H1 (cell line): ENCODE measurements around the gene FAN1. TPM values are rescaled to one million over a fixed set of nuclear protein-coding genes. Genes with fewer than 3 reads are reported as not detected.

Experiments
- CTCF ChIA-PET: fragments of 300-600 bp; sonication (Branson Sonifier 250); formaldehyde crosslinking; loops from one replicate; lab custom pipeline; 2021; ENCODE audit not compliant: partially characterized antibody; lab: Charles Lee
- POLR2A ChIA-PET: fragments of 300-600 bp; sonication (Branson Sonifier 250); formaldehyde crosslinking; loops from one replicate; lab custom pipeline; 2021; ENCODE audit warnings: inconsistent platforms; ENCODE audit not compliant: partially characterized antibody; lab: Charles Lee
- DNase-seq, 2 experiments: peaks; one replicate each; pipeline versions ENCODE4 v3.0.0 to v3.0.0-alpha.2; 2010 to 2022; ENCODE audit warnings: low spot score in 2 of 2, low read depth in 1 of 2, mixed read lengths in 1 of 2
- FAIRE-seq: peaks from 2 replicates; lab custom pipeline; 2011; peaks lifted over from hg19 to GRCh38; lab: Jason Lieb, UNC
- H2AFZ ChIP-seq: 2 replicates; pipeline ENCODE4 v1.8.1; 2012; ENCODE audit warnings: low read length, inconsistent platforms
- H2AK5ac ChIP-seq: 2 replicates; pipeline ENCODE4 v1.6.1; 2013; ENCODE audit warnings: low read depth, low read length
- H2BK120ac ChIP-seq: replicated peaks from 2 replicates; pipeline ENCODE3; 2013; ENCODE audit warnings: low read depth, low read length, inconsistent platforms
- H2BK12ac ChIP-seq: 2 replicates; pipeline ENCODE4 v1.6.1; 2013; ENCODE audit warnings: low read depth, low read length
- H2BK15ac ChIP-seq: 2 replicates; pipeline ENCODE4 v1.6.1; 2013; ENCODE audit warnings: low read length
- H2BK20ac ChIP-seq: 2 replicates; pipeline ENCODE4 v1.6.1; 2013; ENCODE audit warnings: low read length
- H2BK5ac ChIP-seq: 2 replicates; pipeline ENCODE4 v1.6.1; 2013; ENCODE audit warnings: low read depth, low read length
- H3K14ac ChIP-seq: 2 replicates; pipeline ENCODE4 v1.6.1; 2013; ENCODE audit warnings: inconsistent platforms; ENCODE audit not compliant: insufficient read length
- H3K18ac ChIP-seq: 2 replicates; pipeline ENCODE4 v1.6.1; 2013; ENCODE audit warnings: low read length; ENCODE audit errors: extremely low read depth
- H3K23ac ChIP-seq: 2 replicates; pipeline ENCODE4 v1.6.1; 2013; ENCODE audit warnings: inconsistent platforms; ENCODE audit not compliant: insufficient read length
- H3K23me2 ChIP-seq: 2 replicates; pipeline ENCODE4 v1.6.1; 2013; ENCODE audit warnings: low read depth, low read length
- H3K27ac ChIP-seq: 2 replicates; pipeline ENCODE4 v1.6.1; 2011; ENCODE audit warnings: low read depth, low read length, inconsistent platforms
- H3K27me3 ChIP-seq, 4 experiments: replicated peaks in 1 of 4; 1 replicate in 1 of 4; 2 replicates in 3 of 4; pipeline versions ENCODE4 v1.6.1 to v1.8.1; 2011 to 2013; ENCODE audit warnings: low read length in 3 of 4, mild to moderate bottlenecking in 3 of 4, inconsistent platforms in 2 of 4, mixed read lengths in 2 of 4, moderate library complexity in 1 of 4; ENCODE audit not compliant: control insufficient read depth in 3 of 4, insufficient read depth in 3 of 4; ENCODE audit errors: extremely low read depth in 1 of 4
- H3K36me3 ChIP-seq, 4 experiments: 2 replicates each; pipeline versions ENCODE4 v1.6.1 to v1.8.1; 2011 to 2013; ENCODE audit warnings: mild to moderate bottlenecking in 4 of 4, low read length in 3 of 4, moderate library complexity in 2 of 4, control low read depth in 1 of 4, inconsistent platforms in 1 of 4; ENCODE audit not compliant: insufficient read depth in 4 of 4, control insufficient read depth in 2 of 4
- H3K4ac ChIP-seq: replicated peaks from 2 replicates; pipeline ENCODE3; 2013; ENCODE audit warnings: low read length, low read depth, mixed read lengths, inconsistent platforms; ENCODE audit not compliant: insufficient read length
- H3K4me1 ChIP-seq, 4 experiments: replicated peaks in 1 of 4; 1 replicate in 1 of 4; 2 replicates in 3 of 4; pipeline versions ENCODE4 v1.6.1 to v1.8.1; 2011 to 2013; ENCODE audit warnings: low read length in 3 of 4, inconsistent platforms in 2 of 4, mixed read lengths in 1 of 4; ENCODE audit not compliant: insufficient read depth in 4 of 4, control insufficient read depth in 3 of 4
- H3K4me2 ChIP-seq, 2 experiments: 2 replicates each; pipeline versions ENCODE4 v1.6.1 to v1.8.1; 2011 to 2013; ENCODE audit warnings: low read depth in 2 of 2, low read length in 2 of 2, control low read depth in 1 of 2, inconsistent platforms in 1 of 2, mild to moderate bottlenecking in 1 of 2; ENCODE audit not compliant: insufficient read depth in 1 of 2
- H3K4me3 ChIP-seq, 4 experiments: fragments of 200-600, 300-600 bp in 1 of 4; sonication (generic), shearing (Covaris generic), sonication (Bioruptor Twin) in 1 of 4; 2 replicates each; pipeline versions ENCODE4 v1.5.1 to v1.8.1; 2011 to 2016; ENCODE audit warnings: low read length in 4 of 4, low read depth in 3 of 4, control low read depth in 2 of 4, inconsistent platforms in 2 of 4, mild to moderate bottlenecking in 2 of 4, mixed read lengths in 1 of 4, moderate library complexity in 1 of 4; ENCODE audit not compliant: insufficient read depth in 2 of 4; ENCODE audit errors: extremely low read depth in 1 of 4
- H3K56ac ChIP-seq: replicated peaks from 2 replicates; pipeline ENCODE3; 2013; ENCODE audit warnings: low read depth, mild to moderate bottlenecking, mixed read lengths, low read length, inconsistent platforms; ENCODE audit not compliant: insufficient read length
- H3K79me1 ChIP-seq: 2 replicates; pipeline ENCODE4 v1.6.1; 2013; ENCODE audit warnings: low read depth, low read length, control low read depth
- H3K79me2 ChIP-seq, 2 experiments: 2 replicates each; pipeline versions ENCODE4 v1.6.1 to v1.8.1; 2012 to 2013; ENCODE audit warnings: low read length in 2 of 2, mild to moderate bottlenecking in 2 of 2, inconsistent platforms in 1 of 2; ENCODE audit not compliant: insufficient read depth in 2 of 2, control insufficient read depth in 1 of 2
- H3K9ac ChIP-seq, 4 experiments: replicated peaks in 1 of 4; 1 replicate in 1 of 4; 2 replicates in 3 of 4; pipeline versions ENCODE4 v1.6.1 to v1.8.1; 2011 to 2013; ENCODE audit warnings: low read depth in 3 of 4, low read length in 3 of 4, control low read depth in 2 of 4, mild to moderate bottlenecking in 2 of 4, moderate library complexity in 2 of 4, inconsistent platforms in 1 of 4; ENCODE audit errors: extremely low read depth in 1 of 4
- H3K9me3 ChIP-seq, 2 experiments: 2 replicates each; pipeline versions ENCODE4 v1.6.1 to v1.8.1; 2012 to 2013; ENCODE audit warnings: mild to moderate bottlenecking in 2 of 2, moderate library complexity in 2 of 2, control low read depth in 1 of 2, inconsistent platforms in 1 of 2, low read depth in 1 of 2, low read length in 1 of 2, mixed read lengths in 1 of 2; ENCODE audit not compliant: insufficient read depth in 2 of 2
- H4K20me1 ChIP-seq, 2 experiments: replicated peaks in 1 of 2; 2 replicates each; pipeline versions ENCODE3 to v1.8.1; 2011 to 2013; ENCODE audit warnings: inconsistent platforms in 2 of 2, low read length in 2 of 2, mild to moderate bottlenecking in 1 of 2; ENCODE audit not compliant: insufficient read depth in 2 of 2, control insufficient read depth in 1 of 2
- H4K5ac ChIP-seq: 2 replicates; pipeline ENCODE4 v1.6.1; 2013; ENCODE audit warnings: low read length, low read depth, mixed read lengths, inconsistent platforms; ENCODE audit not compliant: insufficient read length
- H4K8ac ChIP-seq: 2 replicates; pipeline ENCODE4 v1.8.0; 2013; ENCODE audit warnings: mild to moderate bottlenecking, moderate library complexity, low read length, inconsistent platforms; ENCODE audit not compliant: insufficient read depth; ENCODE audit errors: extremely low read depth
- H4K91ac ChIP-seq: replicated peaks from 2 replicates; pipeline ENCODE3; 2013; ENCODE audit warnings: low read length, mixed read lengths, inconsistent platforms; ENCODE audit not compliant: insufficient read length
- EP300 ChIP-seq, 2 experiments: IDR thresholded peaks; 1 replicate in 1 of 2; 2 replicates in 1 of 2; pipeline ENCODE4 v1.6.1; 2011 to 2012; ENCODE audit warnings: low read depth in 2 of 2, low read length in 2 of 2, mild to moderate bottlenecking in 2 of 2, borderline replicate concordance in 1 of 2, inconsistent platforms in 1 of 2, moderate library complexity in 1 of 2
- RAD21 ChIP-seq, 2 experiments: IDR thresholded peaks in 1 of 2; conservative IDR thresholded peaks in 1 of 2; 2 replicates each; pipeline ENCODE4 v1.6.1; 2011; ENCODE audit warnings: low read depth in 2 of 2, low read length in 2 of 2, improper control_type of control experiment in 1 of 2, inconsistent platforms in 1 of 2, mild to moderate bottlenecking in 1 of 2, moderate library complexity in 1 of 2
- WGBS, 2 experiments: shearing (Covaris generic) in 1 of 2; methylation state at CpG; one replicate each; pipeline versions ENCODE4 v1.1.6 to v1.1.7; 2013 to 2015; ENCODE audit warnings: low lambda C conversion rate in 2 of 2, mixed read lengths in 2 of 2, inconsistent platforms in 1 of 2, low coverage in 1 of 2, missing lambda C conversion rate in 1 of 2; ENCODE audit not compliant: insufficient replicate concordance in 2 of 2, insufficient coverage in 1 of 2, insufficient read length in 1 of 2; ENCODE audit errors: extremely low coverage in 1 of 2, missing lambda C conversion rate in 1 of 2; 5-methylcytosine and 5-hydroxymethylcytosine counted together
- polyA plus RNA-seq, 7 experiments: library from polyadenylated mRNA; depleted of rRNA in 3 of 7; stranded (reverse) in 5 of 7; unstranded in 2 of 7; fragments of >200 nt in 5 of 7; fragments of 200-250 nt in 2 of 7; gene quantifications; 1 replicate in 5 of 7; 2 replicates in 1 of 7; 4 replicates in 1 of 7; pipeline versions ENCODE4 v1.2.1 to v1.2.3, GENCODE V29; 2011 to 2013; ENCODE audit warnings: missing spikeins in 2 of 7, mixed read lengths in 2 of 7
- total RNA-seq: library from RNA; stranded (reverse); fragmentation: NEBNext Ultra II Directional; extraction: Animal tissue kit (Norgen Biotek cat#: 25700); gene quantifications from 2 replicates; pipeline ENCODE4 v1.2.1, GENCODE V29; 2021
- TF ChIP-seq, protein P1 (sequence below), 3 experiments: IDR thresholded peaks; 1 replicate in 2 of 3; 2 replicates in 1 of 3; pipeline versions ENCODE4 v1.5.1 to v1.6.1; 2011; ENCODE audit warnings: low read length in 3 of 3, mild to moderate bottlenecking in 3 of 3, inconsistent platforms in 2 of 3, low read depth in 1 of 3, moderate library complexity in 1 of 3; ENCODE audit not compliant: insufficient read depth in 1 of 3; ENCODE audit errors: control extremely low read depth in 1 of 3

Gene FAN1
- total and polyA plus RNA-seq, 2 of the 8 experiments (the other 6 are each of a cell fraction or from before 2014, with no cell fraction given) = 8.6 to 24.9 TPM

DNA sequence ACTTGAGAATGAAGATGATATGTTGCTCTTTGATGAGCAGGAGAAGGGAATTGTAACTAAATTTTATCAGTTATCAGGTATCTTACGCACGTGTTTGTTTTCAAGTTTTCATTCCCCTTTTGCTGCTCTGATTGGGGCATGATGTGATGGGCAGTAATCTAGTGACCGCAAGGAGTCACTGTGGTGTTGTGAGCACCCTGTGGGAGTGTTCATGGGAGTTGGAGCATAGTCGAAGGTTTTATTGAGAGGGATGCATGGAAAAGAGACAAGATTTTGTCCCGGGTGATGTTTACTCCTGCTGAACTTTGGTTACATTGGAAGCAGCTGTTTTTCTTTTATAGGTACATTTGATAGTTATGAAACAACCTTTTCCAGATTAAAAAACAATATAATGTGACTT lies 2.1 kb downstream of the FAN1 start:
- H2AK5ac ChIP-seq = no peak overlapping the region
- H3K14ac ChIP-seq = no peak overlapping the region
- H3K18ac ChIP-seq = no peak overlapping the region
- no peak overlapping the region for H3K4me2 ChIP-seq
- H2BK5ac ChIP-seq = no peak overlapping the region
- H4K91ac ChIP-seq = no peak overlapping the region
- no peak overlapping the region for H2BK15ac ChIP-seq
- no peak overlapping the region for H3K56ac ChIP-seq
- no peaks in the 10 kb centered on the region for H4K20me1 ChIP-seq
- H2BK12ac ChIP-seq = no peak overlapping the region
- no peak overlapping the region for H3K27ac ChIP-seq
- no peak overlapping the region for H4K8ac ChIP-seq
- no peak for FAIRE-seq
- DNase-seq = no peak
- H3K9me3 ChIP-seq = no peaks in the 10 kb centered on the region
- H3K79me2 ChIP-seq = no peaks in the 10 kb centered on the region; a peak in 1 of 4 replicates
- H3K23ac ChIP-seq = no peak overlapping the region
- POLR2A ChIA-PET = interaction anchor here (0.5 kb wide), 1 partner anchor 13 kb away, joined by 7 read pairs; no protein-coding TSS in a partner anchor
- H3K4ac ChIP-seq = no peak overlapping the region
- H3K23me2 ChIP-seq = 0 out of 2 replicates have a peak, but pooled peaks cover 3% of the 10 kb centered on the region
- H4K5ac ChIP-seq = no peak overlapping the region
- H3K36me3 ChIP-seq = peaks cover 2 to 28% (median 10%) of the 10 kb centered on the region in 4 experiments
- H2BK120ac ChIP-seq = no peak overlapping the region
- TF ChIP-seq EP300 (IDR thresholded peaks at IDR 0.05; ENCODE audit: borderline replicate concordance in 1 of 2, low read depth in 2 of 2, low read length in 2 of 2) (no peak), RAD21 (IDR thresholded peaks at IDR 0.05 in 1 of 2, conservative IDR thresholded peaks at IDR 0.05 in 1 of 2; ENCODE audit: low read depth in 2 of 2, low read length in 2 of 2) (peak; percentile 53 to 64)
- TF ChIP-seq, protein P1, sequence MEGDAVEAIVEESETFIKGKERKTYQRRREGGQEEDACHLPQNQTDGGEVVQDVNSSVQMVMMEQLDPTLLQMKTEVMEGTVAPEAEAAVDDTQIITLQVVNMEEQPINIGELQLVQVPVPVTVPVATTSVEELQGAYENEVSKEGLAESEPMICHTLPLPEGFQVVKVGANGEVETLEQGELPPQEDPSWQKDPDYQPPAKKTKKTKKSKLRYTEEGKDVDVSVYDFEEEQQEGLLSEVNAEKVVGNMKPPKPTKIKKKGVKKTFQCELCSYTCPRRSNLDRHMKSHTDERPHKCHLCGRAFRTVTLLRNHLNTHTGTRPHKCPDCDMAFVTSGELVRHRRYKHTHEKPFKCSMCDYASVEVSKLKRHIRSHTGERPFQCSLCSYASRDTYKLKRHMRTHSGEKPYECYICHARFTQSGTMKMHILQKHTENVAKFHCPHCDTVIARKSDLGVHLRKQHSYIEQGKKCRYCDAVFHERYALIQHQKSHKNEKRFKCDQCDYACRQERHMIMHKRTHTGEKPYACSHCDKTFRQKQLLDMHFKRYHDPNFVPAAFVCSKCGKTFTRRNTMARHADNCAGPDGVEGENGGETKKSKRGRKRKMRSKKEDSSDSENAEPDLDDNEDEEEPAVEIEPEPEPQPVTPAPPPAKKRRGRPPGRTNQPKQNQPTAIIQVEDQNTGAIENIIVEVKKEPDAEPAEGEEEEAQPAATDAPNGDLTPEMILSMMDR (IDR thresholded peaks at IDR 0.05; ENCODE audit: control extremely low read depth in 1 of 3, insufficient read depth in 1 of 3, low read depth in 1 of 3, low read length in 3 of 3) = peak; percentile 23 to 53 (median 45)
- TF ChIP-seq, all 59 proteins: peak for 2
- Histone ChIP-seq H2AFZ (no peak overlapping the region), H3K27me3 (no peaks in the 10 kb centered on the region), H3K4me3 (no peak overlapping the region), H2BK20ac (no peak overlapping the region), H3K9ac (no peak overlapping the region), H3K4me1 (peaks cover 0 to 2% (median 0%) of the 10 kb centered on the region in 4 experiments; a peak in 1 of 7 replicates), H3K79me1 (no peaks in the 10 kb centered on the region; the same call in none of the 2 replicates)
- 80% methylated on average over 5 of the region's 5 CpGs; no CpG with 5 or more reads in 1 of the 2 experiments for WGBS, 2 experiments
- CTCF ChIA-PET = interaction anchor here (1.0 to 2.0 kb wide), 3 partner anchors 12 to 224 kb away, joined by 4 to 8 read pairs (median 4); no protein-coding TSS in a partner anchor
